GM19240 (cell line): ENCODE results near the gene YKT6.
"Not testable (repeated sequence)": the region's sequence is repeated elsewhere in the genome, so short reads cannot be mapped to it uniquely, and the experiment has no call there.

Experiments
- DNase-seq: peaks from one replicate; pipeline ENCODE4 v3.0.0; 2011; ENCODE audit warnings: low spot score; ENCODE audit not compliant: insufficient read length

YKT6 gene

DNA sequence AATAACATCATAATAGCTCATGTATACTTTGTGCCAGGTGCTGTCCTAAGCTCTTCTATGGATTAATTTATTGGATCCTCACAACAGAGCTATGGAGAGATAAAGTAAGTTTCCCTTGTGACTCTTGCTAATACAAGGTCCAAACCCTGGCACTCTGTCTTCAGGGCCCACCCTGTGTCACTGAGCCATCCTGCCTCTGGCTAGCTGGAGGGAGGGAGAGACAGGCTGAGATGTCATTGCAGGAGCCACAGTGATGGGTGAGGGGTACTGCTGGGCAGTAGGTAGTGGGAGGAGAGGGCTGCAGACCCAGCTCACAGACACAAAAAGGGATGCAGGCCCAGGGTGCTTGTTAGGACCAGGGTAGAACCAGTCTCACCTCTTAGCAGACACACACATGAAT lies 28.4 kb upstream of the YKT6 start:
- no peak for DNase-seq

DNA sequence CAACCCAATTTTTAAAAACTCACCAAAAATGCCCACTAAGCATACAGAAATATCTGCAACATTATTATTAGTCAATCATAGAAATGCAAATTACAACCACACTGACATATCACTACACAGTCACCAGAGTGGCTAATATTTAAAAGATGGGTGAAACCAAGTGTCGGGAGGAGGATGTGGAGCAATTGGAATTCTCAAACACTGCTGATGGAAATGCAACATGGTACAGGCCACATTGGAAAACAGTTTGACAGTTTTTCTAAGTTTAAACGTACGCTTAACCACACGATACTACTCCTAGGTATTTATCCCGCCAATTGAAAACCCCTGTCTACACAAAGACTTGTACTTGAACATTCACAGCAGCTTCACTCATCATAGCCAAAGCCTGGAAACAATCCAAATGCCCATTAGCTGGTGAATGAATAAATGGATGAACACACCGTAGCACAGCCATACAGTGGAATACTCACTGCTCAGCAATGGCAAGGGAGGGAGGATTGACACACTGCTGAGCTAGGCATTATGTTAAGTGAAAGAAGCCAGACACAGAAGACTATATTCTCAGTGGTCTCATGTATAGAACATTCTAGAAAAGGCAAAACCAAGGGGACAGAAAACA lies 27.9 kb upstream of the YKT6 start:
- DNase-seq, result no peak

DNA sequence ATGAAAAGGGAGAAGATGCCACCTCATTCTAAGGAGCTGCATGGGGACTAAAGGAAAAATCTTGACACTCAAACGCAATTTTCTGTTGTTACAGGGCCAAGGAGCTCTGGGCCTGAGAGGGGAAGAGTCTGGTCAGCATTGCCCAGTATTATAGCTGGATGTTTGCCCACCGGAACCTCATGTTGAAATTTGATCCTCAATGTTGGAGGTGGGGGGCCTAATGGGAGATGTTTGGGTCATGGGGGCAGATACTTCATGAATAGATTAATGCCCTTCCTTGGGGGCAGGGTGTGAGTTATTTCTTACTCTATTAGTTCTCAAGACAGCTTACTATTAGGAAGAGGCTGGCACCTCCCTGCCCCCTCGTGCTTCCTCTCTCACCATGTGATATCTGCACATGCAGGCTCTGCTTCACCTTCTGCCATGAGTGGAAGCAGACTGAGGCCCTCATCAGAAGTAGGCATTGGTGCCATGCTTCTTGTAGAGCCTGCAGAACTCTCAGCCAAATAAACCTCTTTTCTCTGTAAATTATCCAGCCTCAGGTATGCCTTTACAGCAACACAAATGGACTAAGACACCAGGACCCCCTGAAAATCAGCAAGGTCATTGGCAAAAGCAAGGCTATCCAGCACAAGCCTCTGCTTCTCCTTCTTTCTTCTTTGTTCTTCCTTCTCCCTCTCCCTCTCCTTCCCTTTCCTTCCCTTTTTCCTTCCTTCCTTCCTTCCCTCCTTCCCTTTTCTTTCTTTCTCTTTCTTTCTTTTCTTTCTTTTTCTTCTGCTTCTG lies 26.7 kb upstream of the YKT6 start:
- DNase-seq, result no peak

DNA sequence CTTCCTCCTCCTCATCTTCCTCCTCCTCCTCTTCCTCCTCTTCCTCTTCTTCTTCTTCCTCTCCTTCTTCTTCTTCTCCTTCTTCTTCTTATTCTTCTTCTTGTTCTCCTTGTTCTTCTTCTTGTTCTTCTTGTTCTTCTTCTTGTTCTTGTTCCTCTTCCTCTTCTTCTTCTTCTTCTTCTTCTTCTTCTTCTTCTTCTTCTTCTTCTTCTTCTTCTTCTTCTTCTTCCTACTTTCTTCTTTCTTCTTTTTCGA lies 26.2 kb upstream of the YKT6 start:
- DNase-seq, result not testable (repeated sequence)

DNA sequence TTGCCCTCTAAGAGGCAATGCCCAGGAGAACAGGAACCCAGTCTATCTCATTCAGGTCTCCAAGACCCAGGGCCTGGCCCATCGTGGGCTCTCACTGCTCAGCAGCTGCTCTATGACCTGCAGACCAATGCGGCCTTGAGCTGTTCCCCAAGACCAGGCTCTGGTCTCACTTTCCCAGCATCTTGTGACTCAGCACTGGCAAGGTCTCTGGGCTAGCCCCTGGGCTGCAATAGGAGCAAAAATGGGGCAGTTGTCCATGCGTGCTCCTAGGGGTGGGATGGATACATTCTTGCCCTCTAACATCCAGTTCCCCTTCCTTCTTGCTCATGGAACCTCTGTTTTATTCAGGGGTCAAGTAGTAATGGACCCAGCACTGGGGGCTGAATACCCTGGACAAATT lies 25.0 kb upstream of the YKT6 start:
- no peak for DNase-seq

DNA sequence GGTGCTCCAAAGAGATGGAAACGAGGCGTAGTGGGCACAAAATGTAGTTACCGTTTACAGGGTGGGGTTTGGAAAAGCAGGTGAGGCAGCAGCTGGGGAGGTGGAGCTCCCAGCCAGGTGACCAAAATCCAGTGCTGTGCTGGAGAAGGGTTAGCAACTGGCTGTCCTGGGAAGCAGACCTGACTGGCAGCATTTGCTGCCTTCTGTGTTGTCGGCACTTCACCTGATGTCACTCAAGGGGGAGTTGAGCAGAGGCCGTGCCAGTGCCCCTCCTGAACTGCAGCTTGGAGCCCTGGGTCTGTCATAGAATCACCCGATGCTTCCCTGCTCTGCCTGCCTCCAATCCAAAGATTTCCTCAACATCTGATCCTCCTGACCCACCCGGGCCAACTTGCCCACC lies 24.3 kb upstream of the YKT6 start:
- no peak for DNase-seq

DNA sequence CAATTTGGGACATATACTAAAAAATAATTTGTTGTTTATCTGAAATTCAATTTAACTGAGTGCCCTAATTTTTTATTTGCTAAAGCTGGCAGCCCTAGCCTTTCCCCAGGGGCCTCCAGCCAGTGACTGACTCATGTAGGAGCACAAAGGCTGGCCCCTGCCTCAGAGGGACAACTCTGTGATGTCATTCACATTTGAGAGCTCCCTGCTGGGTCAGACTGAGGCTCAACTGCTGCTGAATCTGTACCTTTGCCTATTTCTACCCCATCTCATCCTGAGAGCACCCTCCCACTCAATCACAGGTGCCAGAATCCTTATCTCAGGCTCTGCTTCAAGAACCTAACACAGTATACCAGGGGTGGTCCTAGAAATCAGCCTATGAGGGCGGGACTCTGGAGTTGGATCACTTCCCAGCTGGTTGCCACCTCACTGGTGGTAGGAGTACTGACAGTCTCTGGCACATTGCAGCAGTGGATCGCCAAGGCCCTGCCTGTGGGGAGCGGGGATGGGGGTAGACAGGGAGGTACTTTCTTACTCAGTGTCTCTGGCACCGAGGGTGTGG lies 23.1 kb upstream of the YKT6 start:
- DNase-seq, result no peak

DNA sequence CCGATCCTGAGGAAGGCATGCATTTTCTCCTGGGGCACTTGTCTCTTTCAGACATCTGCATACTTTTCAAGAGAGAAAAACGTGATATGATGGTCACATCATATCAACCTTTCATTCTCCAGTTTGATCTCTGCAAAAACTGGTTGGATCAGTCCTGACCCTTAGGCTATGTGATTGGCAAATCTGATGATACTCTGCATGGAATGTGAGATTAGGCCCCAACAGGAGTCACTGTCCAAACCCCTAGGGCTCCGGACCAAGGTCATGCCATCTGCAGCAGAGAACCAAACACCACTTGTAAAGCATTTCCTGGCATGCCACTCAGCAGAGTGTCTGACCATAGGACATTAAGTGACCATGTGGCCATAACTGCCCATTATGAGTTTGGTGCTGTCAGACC lies 20.1 kb upstream of the YKT6 start:
- no peak for DNase-seq

DNA sequence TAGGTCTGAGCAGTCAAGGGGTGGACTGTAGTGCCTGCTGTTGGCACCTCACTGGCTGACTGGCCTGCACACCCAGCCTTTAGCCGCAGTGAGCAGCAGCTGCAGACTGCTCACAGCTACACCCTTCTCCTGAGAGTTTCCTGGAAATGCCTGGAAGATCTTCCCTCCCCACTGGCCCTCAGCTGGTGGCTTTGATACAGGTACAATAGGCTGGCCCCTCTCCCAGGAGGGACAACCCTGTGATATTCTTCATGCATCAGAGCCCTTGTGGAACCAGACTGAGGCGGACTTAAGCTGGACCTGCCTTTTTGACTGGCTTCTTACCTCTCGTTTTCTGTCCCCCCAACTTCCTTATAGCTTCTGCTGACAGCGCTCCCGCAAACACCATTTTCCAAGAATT lies 18.0 kb upstream of the YKT6 start:
- no peak for DNase-seq

DNA sequence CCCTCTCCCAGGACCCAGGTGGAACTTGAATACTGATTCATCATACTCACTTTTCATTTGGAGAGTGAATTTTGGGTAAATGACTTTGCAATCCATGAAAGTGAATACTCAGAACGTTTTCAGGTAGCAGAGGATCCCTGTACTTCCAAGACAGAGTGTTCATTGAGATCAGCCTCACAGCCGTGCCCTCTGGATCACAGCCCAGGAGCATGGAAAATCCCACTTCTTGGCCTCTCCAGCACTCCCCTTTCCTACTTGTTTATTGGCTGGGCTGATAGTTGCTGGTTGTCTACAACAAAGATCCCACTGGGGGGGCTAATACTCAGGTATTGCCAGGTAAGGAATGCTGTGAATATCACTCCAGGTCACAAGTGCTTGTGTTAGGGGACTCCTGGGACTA lies 17.4 kb upstream of the YKT6 start:
- no peak for DNase-seq

DNA sequence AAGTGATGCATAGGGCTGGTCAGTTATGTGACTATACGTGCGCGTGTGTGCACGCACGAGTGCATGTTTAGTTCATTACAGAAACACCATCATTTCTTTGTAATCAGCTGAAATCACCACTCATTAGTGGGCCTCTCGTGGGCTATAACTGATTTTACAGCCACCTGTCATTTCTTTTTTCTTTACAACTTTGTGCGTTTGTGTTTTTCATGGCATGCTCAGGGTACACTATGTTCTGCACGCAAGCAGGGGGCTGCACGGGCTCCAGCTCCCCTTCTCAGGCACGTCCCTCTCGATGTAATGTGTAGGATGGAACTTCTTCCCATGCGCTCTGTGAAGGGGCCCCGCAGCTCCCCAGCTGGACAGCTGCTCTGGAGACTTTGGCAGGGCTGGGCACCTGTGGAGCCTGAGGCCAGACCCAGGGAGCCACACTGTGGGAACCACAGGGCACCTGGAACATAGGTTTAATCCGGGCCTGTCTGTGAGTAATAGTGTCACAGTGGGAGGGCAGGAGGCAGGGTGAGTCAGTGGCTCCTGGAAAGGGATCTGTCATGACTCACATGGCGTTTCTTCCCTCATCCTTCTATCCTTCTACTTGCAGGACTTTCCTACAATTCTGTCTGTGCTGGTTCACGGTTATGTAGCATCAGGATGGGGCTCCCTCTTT lies 16.4 kb upstream of the YKT6 start:
- no peak for DNase-seq

DNA sequence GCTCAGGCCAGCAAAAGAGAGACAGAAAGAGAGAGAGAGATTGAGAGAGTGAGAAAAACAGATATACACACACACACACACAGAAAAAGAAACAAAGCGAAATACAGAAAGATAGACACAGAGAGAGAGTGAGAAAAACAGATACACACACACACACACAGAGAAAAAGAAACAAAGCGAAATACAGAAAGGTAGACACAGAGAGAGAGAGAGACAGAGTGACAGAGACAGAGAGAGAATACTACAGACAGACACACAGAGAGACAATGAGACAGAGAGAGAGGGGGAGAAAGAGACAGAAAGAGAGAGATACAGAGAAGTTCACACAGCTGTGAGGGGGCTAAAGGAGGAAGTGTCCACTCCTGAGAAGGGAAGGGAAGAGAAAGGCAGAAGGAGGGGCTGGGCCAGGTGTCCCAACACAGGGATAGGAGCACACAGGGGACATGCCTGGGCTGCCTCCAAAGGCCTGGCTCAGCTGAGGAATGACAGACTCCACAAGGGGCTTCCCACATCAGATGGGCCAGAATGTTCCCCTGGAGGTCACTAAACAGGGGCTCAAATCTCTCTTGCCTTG lies 15.8 kb upstream of the YKT6 start:
- no peak for DNase-seq

DNA sequence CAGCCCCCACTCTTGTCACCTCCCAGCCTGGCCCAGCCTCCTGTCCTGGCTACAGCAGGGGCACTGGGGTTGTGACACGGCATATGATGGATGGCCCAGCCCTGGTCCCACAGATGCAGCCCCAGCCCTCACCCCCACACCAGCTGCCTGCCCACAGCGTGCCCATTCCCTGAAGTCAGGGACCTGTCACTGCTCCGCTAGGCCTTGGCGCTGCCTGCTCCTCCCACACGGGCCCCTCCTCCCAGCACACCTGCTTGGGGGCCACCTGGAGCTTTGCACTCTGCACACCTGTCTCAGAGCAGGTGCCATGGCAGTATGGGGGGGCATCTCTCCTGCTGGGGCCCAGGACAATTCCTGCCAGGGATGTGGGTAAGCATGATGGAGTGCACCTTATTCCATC lies 15.0 kb upstream of the YKT6 start:
- no peak for DNase-seq

DNA sequence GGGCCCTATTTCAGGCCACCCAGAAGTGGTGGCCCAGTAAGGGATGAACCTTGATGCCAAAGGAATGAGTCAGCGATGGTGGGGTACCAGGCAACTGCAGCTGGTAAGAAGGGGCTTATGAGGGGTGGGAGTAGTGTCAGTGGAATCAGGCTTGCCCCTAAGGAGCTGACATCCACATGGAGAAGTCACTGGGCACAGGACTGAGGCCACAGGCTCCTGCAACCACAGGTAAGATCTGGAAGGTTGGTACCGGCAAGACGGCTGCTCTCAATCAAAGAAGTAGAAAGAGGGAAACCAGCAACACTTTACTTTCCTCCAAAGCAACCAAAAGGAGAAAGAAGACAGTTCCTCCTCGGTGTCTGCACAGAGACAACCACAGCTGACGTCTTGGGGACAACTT lies 14.0 kb upstream of the YKT6 start:
- DNase-seq, result no peak

DNA sequence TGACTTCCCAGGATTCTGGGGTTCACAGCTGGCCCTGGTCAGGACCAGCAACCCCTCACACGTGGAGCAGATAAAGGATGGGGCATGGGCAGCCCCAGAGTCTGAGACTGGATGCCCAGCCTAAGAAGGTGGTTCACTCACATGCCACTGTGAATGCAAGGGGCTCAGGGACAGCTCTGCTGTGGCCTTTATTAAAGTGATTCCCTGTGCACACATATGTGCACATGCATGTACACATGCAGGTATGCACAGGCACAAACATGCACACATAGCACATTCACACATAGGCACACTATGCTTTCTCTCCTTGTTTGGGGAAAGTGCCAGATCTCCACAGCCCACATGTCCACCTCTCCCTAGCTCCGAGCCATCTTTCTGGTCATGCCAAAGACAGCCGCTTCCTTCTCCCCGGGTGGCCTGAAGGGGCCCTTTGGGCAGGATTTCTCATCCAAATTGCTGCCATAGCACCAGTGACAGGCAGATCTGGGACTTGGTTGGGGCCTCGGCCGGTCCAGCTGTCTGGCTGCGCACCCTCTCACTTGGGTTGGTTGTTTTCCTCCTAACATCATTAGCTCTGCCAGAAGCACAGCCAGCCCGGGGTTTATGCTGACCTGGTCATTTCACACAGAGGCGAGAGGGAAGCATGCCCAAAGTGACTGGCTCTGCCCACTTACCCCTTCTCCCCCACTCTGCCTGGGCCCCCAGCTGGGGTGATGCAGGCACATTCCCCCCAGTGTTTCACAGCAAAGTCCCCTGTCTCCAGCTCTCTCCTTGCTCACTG lies 13.0 kb upstream of the YKT6 start:
- DNase-seq, result no peak

DNA sequence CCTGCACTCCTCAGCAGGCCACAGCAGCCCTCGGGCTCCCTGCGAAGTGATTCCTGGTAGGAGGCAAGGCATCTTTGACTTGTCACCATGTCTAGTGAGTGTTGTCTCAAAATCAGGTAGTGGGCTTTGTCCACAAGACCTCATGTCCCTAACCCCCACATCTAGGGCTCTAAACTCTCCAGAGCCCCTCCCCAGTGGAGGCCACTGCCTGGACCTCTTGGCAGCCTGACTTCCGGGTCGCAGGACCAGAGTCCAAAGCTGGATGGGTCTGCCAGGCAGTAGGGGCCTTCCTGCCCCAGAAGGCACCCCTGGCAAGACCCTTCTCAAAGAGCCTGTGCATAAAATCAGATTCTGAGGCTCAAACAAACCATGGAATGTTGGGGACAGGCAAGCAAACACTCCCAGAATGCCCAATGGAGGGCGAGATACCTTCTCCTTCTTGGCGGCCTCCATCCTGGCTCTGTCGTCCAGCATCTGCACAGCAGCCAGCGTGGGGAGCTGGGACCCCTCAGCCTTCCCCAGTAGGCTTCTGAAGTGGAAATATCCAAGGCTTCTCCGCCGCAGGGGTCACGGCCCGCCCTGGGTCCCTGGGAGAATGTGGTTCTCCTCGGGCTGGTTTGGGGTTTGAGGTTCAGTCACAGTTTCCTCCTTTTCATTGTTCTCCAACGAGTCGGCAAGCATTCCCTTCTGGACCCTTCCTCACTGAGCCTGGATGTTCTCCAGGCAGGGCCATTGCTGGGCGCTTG lies 12.1 kb upstream of the YKT6 start:
- DNase-seq, result no peak

DNA sequence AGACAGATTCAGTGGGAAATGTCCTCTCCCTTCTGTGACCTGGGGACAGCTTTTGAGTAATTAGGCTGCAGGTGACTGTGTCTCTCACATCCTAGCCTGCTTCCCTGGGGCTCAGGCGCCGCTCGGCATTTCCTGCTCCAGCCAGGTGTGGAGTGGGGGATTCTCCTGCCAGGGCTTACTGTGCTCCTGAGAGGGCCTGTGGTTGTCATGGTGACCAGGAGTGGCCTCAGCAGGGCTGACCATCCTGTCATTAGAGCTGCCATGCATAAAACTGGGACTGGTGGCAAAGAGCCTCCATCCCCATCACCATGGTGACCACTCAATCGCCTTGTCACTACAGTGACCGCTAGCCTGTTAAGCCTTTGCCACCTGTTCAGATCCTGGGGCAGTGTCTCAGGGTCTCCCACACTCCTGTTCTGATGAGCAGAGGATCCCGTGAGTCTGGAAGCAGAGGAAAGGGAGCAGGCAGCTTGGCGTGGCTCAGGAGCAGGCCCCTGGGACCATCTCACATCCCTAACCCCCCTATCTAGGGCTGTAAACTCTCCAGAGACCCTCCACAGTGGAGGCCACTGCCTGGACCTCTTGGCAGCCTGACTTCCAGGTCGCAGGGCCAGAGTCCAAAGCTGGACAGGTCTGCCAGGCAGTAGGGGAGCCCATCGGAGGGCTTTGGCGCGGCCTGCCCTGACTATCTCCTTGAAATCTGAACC lies 11.3 kb upstream of the YKT6 start, which contains the start of gene GCK:
TSS of gene GCK (minus strand) at position 154 of the 707 bp plus-strand sequence. CDS start 486 bp downstream, outside the sequence.
- DNase-seq, result no peak

DNA sequence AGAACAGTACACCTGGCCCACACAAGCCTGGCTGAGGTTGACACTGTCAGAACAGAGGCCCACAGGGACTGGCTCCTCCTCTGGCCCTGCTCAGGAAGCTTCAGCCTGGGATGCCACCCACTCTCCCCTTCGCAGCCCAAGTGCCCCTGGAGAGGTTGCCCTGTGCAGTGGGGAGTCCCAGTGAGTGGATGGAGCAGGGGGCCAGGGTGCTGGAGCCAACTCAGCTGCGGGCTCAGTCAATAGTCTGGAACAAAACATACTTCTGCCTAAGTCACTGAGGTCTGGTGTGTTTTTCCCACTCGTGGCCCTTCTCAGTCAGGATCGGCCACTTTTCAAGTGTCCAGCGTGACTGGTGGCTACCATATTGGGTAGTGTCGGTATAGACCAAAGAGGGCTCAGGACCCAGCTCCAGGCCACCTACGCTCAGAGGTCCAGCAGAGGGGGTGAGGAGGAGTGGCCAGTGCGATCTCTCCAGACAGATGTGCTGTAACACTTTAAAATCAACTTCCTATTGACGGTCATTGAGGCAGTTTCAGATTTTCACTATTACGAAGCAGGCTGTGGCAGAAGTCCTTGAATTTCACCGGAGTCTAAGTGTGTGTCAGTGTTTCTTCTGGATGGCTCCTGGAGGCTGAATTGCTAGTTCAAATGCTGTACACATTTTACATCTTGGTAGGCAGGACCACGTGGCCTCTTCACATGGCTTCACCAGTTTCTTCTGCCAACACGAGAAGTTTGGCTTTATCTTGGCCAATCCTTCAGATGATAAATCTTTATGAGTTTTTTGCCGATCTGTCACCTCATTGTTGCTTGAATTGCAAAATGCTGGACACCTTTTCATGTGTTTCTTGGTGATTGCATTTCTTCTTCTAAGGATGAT lies 10.5 kb upstream of the YKT6 start:
- no peak for DNase-seq

DNA sequence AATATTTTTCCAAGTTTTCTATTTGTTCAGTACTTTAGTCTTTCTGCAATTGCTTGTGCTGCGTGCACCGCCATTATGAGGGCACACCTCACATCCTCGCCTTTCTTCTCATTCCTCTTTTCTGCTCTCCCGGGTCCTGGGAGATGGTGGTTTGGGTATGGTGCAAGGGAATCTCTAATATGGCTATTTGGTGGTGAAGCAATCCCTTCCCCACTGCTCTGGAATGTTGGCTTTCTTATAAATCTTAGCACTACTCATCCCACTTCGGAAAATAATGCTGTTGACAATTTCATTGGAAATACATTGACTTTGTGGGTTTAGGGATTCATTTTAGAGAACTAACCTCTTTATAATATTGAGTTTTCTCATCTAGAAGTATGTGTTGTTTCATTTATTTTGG lies 9.6 kb upstream of the YKT6 start:
- no peak for DNase-seq
